Measurements from ENCODE around the gene TSPAN2. TPM values are rescaled to one million over a fixed set of nuclear protein-coding genes. Genes with fewer than 3 reads are reported as not detected.

TSPAN2 gene
- total RNA-seq: 0.21 and 0.31 TPM in 2 replicates

DNA sequence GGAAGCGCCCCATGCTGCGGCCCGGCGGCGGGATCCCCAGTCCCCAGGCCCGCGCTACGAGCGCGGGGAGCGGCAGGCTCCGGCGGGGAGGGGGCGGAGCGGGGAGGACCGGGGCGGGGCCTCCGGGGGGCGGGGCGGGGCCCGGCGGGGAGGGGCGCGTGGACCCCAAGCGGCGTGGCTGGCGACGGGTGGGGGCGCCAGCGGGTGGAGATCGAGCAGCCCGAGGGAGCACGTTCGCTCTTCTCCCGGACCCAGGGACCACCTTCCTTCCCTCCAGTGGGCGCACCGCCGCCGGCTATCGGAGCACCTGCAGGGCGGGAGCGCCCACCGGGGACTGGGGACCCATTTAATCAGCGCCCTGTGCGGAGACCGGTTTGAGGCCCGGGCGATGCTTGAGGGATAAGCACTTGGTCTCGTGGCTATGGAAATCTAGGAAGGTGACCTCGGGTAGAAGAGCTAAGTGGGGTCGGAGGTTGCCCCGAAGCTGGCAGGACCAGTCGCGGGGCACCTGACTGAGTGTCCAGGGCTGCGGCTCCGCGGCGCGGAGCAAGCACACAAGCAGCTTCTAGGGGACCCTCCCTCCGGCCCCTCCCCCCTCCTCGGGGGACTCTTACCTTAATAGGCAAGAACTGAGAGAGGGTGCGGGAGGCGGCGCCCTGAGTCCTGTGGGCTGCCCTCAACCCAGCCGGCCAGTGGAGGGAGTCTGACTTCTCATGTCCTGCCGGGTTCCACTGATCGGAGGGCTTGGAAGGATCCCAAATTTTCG is at the start of gene TSPAN2:
Gene TSPAN2 (minus strand): TSS at position 84 of the 766 bp plus-strand sequence. CDS start 71 bp downstream, at position 13.
- H3K36me3 Mint-ChIP-seq (ENCODE audit: low read depth): no peaks in the 10 kb centered on the region
- no peaks in the 10 kb centered on the region for H3K9me3 Mint-ChIP-seq
- intact Hi-C loops (cut with micrococcal nuclease): loop anchor here (1.0 to 10.0 kb wide), 2 partner anchors 10 to 335 kb away; partner anchors contain the start of gene CSDE1
- peaks cover 19% of the 10 kb centered on the region for H3K4me1 Mint-ChIP-seq
- DNase-seq: peak; percentile 81
- no peak within 1 kb of the TSS for H3K27ac Mint-ChIP-seq
- peak within 1 kb of the TSS; percentile 77 for H3K4me3 Mint-ChIP-seq
- H3K27me3 Mint-ChIP-seq: peaks cover 25% of the 10 kb centered on the region

DNA sequence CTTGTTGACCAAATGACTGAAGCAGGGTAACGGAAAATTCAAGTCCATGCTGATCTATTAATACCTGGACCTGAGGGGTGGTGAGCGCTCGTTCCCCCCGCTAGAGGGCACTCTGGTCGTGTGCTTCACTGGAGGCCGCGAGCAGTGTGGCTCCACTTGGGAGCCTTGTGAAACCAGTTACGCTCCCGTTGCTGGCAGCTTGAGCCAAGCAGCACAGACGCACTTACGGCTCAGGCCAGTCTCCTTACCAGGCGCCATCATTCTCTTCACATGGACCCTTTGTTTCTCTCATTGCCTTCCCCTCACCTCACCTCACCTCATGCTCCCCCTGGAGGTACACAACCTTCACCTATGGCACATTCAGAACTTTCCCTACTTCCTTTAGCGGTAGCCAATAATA is 49.7 kb upstream of the TSPAN2 start:
- H3K36me3 Mint-ChIP-seq (ENCODE audit: low read depth): no peaks in the 10 kb centered on the region
- H3K27ac Mint-ChIP-seq: no peak overlapping the region
- DNase-seq: peak; percentile 88
- H3K9me3 Mint-ChIP-seq: no peaks in the 10 kb centered on the region
- peaks cover 21% of the 10 kb centered on the region for H3K27me3 Mint-ChIP-seq
- intact Hi-C loops (cut with micrococcal nuclease): loop anchor here (1.0 kb wide), 2 partner anchors 330 to 456 kb away; no protein-coding TSS in a partner anchor
- peak overlapping the region; percentile 22 for H3K4me3 Mint-ChIP-seq
- peaks cover 3% of the 10 kb centered on the region for H3K4me1 Mint-ChIP-seq

DNA sequence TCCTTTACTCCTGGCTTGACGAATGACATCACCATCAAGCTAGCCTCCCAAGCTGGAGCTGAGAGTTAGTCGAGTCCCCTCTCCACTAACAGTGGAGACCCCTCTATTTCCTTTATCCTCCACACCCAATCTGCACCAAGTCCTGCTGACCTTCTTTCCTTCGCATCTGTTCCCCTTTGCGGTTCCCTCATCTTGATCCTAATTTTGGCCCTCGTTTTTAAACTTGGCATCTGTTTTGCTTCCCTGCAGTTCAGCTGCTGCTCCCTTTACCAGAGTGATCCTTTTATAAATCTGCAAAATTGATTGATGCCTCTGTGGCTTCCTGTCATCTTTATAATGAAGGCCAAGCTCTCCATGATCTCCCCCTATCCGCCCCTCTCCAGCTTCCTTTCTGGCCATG is 49.0 kb upstream of the TSPAN2 start:
- H3K4me3 Mint-ChIP-seq: no peak overlapping the region
- intact Hi-C loops (cut with micrococcal nuclease): no loop called here
- peaks cover 3% of the 10 kb centered on the region for H3K4me1 Mint-ChIP-seq
- H3K27ac Mint-ChIP-seq: no peak overlapping the region
- H3K36me3 Mint-ChIP-seq (ENCODE audit: low read depth): no peaks in the 10 kb centered on the region
- DNase-seq: no peak
- no peaks in the 10 kb centered on the region for H3K9me3 Mint-ChIP-seq
- H3K27me3 Mint-ChIP-seq: peaks cover 20% of the 10 kb centered on the region

DNA sequence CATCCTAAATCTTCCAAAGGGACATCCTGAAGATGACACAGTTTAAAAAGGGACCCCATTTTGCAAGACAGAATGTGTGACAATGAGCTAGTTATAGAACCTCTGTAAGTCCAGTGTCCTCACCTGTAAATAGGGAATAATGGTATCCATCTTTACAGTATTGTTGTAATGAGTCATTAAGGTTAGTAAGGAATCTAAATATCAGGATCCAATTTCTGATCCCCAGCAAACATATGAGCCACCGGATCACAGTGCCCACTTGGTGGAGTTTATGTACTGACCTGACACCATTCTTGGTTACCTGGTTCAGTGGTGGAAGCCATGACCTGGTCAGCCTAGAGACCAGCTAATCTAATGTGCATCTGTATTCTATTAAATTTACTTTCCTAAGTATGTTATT is 47.9 kb upstream of the TSPAN2 start:
- Mint-ChIP-seq H3K27me3 (peaks cover 20% of the 10 kb centered on the region), H3K4me3 (no peak overlapping the region), H3K36me3 (ENCODE audit: low read depth) (no peaks in the 10 kb centered on the region), H3K27ac (no peak overlapping the region), H3K4me1 (peaks cover 3% of the 10 kb centered on the region), H3K9me3 (no peaks in the 10 kb centered on the region)
- DNase-seq: no peak
- intact Hi-C loops (cut with micrococcal nuclease): no loop called here

DNA sequence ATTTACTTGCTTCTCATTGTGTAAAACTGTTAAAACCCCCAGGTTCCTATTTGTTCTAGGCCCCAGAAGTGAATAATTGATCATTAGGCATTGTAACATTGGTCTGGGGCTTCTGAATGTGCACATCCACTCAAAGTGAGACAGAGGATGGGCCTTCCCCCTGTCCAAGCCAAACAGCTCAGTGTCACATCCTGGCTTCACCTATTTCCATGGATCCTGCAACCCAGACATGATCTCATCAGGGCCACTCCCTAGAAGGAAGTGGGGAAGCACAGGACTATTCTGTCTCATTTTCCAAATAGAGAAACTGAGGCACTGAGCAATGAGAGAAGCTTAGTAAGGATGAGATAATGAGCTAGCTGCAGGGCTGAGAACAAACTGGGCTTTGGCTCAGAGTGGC is 47.4 kb upstream of the TSPAN2 start:
- Mint-ChIP-seq H3K4me3 (no peak overlapping the region), H3K4me1 (peaks cover 3% of the 10 kb centered on the region), H3K27me3 (peaks cover 15% of the 10 kb centered on the region), H3K36me3 (ENCODE audit: low read depth) (no peaks in the 10 kb centered on the region), H3K9me3 (no peaks in the 10 kb centered on the region), H3K27ac (no peak overlapping the region)
- intact Hi-C loops (cut with micrococcal nuclease): no loop called here
- no peak for DNase-seq

DNA sequence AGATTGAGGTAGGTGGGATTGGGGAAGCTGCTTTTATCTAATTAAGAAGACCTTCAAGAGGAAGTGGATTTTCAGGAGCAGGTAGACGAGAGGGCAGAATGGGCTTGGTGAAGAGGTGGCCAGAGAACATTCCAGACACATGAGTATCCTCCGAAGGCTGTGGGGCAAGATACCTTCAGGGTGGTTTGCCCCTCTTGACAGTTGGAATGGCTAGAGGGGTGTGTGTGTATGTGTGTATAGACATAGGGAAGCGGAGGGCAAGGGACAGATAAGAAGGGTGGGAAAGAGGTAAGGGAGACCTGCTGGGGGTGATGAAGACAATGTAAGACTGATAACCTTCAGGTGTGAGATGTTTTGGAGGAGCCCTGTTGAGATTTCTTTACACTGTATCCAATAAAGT is 46.8 kb upstream of the TSPAN2 start:
- H3K4me3 Mint-ChIP-seq: no peak overlapping the region
- no peak for DNase-seq
- no peaks in the 10 kb centered on the region for H3K9me3 Mint-ChIP-seq
- H3K4me1 Mint-ChIP-seq: peaks cover 3% of the 10 kb centered on the region
- peaks cover 13% of the 10 kb centered on the region for H3K27me3 Mint-ChIP-seq
- H3K27ac Mint-ChIP-seq: no peak overlapping the region
- intact Hi-C loops (cut with micrococcal nuclease): no loop called here
- H3K36me3 Mint-ChIP-seq (ENCODE audit: low read depth): no peaks in the 10 kb centered on the region

DNA sequence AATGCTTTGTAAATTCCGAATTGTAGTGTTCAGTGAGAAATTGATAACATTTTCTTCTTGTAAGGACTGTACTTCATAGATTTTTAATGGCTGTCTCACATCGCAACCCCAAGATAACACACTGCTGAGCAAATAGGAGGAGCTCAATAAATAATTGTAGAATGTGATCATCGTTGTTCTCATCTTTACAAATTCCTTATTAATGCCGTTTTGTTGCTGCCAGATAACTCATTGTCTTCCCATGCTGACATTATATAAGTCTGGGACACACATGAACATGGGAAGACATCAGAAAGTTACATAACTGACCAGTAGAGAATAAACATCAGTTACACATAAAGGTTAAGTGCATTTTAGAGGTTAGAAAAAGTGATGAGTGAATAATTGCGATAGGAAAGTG is 46.4 kb upstream of the TSPAN2 start:
- Mint-ChIP-seq H3K36me3 (ENCODE audit: low read depth) (no peaks in the 10 kb centered on the region), H3K9me3 (no peaks in the 10 kb centered on the region), H3K27me3 (peaks cover 9% of the 10 kb centered on the region), H3K4me3 (no peak overlapping the region), H3K27ac (peak overlapping the region; percentile 15), H3K4me1 (peaks cover 3% of the 10 kb centered on the region)
- intact Hi-C loops (cut with micrococcal nuclease): no loop called here
- DNase-seq: no peak

DNA sequence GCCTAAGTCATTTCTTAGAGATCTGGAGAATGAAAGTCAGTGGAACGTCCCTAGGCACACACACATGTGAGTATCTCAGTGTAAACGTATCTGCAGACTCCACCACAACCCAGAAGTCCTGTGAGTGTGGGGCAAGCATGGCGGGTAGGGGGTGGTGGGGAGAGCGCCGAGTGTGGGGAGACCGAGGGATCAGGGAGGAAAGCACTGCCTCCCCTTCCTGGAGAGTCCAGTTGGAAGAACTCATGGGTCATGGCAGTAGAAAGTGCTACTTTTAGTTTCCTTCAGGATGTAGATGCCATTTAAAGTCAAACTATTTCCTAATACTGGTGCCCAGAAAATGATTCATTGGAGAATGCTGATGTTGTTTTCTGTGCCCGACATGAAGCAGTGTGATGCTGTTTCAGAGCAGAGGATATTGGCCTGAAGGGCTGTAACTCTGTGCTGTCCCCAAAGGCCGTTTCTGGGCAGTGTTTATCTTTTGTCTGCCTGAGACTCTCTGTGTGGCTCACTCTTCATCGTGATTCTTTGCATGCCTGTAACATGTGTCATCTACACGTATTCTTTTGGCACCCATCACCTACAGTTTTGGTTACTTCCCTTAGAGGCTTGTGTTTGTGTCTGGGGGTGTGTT is 45.7 kb upstream of the TSPAN2 start:
- H3K36me3 Mint-ChIP-seq (ENCODE audit: low read depth): no peaks in the 10 kb centered on the region
- H3K27ac Mint-ChIP-seq: no peak overlapping the region
- intact Hi-C loops (cut with micrococcal nuclease): no loop called here
- no peak overlapping the region for H3K4me3 Mint-ChIP-seq
- no peak for DNase-seq
- H3K4me1 Mint-ChIP-seq: peaks cover 3% of the 10 kb centered on the region
- no peaks in the 10 kb centered on the region for H3K9me3 Mint-ChIP-seq
- peaks cover 7% of the 10 kb centered on the region for H3K27me3 Mint-ChIP-seq

DNA sequence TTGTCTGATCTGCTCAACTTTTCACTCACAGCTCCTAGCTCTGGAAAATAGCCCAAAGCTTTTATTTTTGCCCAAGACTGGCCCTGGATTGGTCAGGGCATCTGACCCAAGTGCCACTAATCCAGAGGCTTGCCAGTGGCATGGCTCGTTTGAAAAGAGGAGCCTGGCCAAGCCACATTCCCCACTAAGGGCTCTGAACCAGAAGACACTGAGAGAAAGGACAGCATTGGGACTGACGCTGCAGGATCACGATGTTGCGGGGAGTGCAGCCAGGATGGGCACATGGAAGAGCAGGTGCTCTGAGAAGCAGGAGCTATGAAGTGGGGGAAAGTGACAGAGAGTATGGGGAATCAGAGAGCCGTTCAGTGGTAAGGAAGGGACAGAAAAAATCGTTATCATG is 44.9 kb upstream of the TSPAN2 start:
- peaks cover 3% of the 10 kb centered on the region for H3K4me1 Mint-ChIP-seq
- H3K27ac Mint-ChIP-seq: no peak overlapping the region
- H3K9me3 Mint-ChIP-seq: no peaks in the 10 kb centered on the region
- no peak for DNase-seq
- H3K27me3 Mint-ChIP-seq: peaks cover 4% of the 10 kb centered on the region
- intact Hi-C loops (cut with micrococcal nuclease): no loop called here
- no peaks in the 10 kb centered on the region for H3K36me3 Mint-ChIP-seq (ENCODE audit: low read depth)
- no peak overlapping the region for H3K4me3 Mint-ChIP-seq

DNA sequence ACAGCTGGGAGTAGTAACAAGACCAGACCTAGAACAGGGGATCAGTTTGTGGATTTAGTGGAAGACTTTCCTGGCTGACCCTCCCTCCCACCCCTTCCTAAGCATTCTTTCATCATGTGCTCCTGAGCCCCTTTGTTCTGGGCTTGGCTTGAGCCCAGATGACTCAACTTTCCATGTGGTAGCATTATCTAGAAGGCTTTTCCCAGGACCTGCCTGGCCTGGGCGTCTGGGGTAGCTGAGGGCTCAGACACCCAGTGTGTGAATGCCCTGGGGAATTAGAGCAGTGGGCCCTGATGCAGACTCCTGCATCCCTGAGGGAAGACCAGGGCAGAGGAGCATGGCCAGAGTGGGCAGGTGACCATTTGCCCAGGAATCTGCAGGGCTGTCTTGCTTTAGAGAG is 44.1 kb upstream of the TSPAN2 start:
- no peaks in the 10 kb centered on the region for H3K4me1 Mint-ChIP-seq
- no peak overlapping the region for H3K4me3 Mint-ChIP-seq
- no peak overlapping the region for H3K27ac Mint-ChIP-seq
- intact Hi-C loops (cut with micrococcal nuclease): no loop called here
- DNase-seq: no peak
- H3K36me3 Mint-ChIP-seq (ENCODE audit: low read depth): no peaks in the 10 kb centered on the region
- H3K27me3 Mint-ChIP-seq: peaks cover 2% of the 10 kb centered on the region
- H3K9me3 Mint-ChIP-seq: no peaks in the 10 kb centered on the region

DNA sequence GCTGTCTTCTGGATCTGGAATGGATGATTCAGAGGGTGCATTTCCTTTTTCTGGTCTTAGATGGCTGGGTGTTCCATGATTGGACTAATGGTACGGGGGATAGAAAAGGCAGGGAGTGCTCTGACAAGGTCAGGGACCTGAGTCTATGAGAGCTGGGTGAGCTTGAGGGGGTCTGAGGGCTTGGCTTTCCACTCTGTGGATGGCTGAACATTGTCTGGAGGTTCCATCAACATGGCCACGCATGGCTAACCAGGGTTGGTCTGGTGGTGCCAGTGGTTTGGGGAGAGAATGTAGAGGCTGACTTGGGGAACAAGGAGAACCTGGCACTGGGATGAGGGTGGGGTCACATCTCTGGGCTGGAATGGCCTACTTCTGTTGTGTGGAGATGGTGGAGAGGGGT is 41.5 kb upstream of the TSPAN2 start:
- Mint-ChIP-seq H3K36me3 (ENCODE audit: low read depth) (no peaks in the 10 kb centered on the region), H3K4me3 (no peak overlapping the region), H3K9me3 (no peaks in the 10 kb centered on the region), H3K4me1 (no peaks in the 10 kb centered on the region), H3K27me3 (no peaks in the 10 kb centered on the region), H3K27ac (no peak overlapping the region)
- no peak for DNase-seq
- intact Hi-C loops (cut with micrococcal nuclease): no loop called here

DNA sequence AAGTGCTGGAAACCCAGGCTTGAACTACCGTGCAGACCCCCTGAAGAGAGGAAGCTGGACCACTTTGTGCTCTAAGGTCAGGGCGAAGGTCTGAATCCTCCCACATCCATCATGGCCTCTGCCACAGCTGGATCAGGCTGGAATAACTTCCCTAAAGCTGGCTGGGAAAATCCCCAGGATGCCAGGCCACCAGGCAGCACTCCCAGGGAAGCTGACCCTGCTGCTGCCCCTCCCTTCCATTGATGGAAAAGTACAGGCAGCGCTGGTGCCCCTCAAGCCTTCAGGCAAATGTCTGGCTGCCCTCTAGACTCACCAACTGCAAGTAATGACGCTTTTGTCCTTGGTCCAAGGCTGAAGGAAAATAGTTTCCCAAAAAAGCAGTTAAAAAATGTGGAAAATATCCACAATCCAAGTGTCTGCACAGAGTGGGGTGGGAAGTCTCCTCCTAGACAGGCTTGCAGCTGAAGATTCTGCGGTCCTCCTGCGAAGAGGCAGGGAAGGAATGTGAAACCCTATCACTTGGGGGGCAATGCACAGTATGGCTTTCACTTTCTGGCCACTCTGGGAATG is 39.9 kb upstream of the TSPAN2 start:
- Mint-ChIP-seq H3K36me3 (ENCODE audit: low read depth) (no peaks in the 10 kb centered on the region), H3K27ac (no peak overlapping the region), H3K4me3 (no peak overlapping the region), H3K27me3 (no peaks in the 10 kb centered on the region), H3K4me1 (no peaks in the 10 kb centered on the region), H3K9me3 (no peaks in the 10 kb centered on the region)
- DNase-seq: no peak
- intact Hi-C loops (cut with micrococcal nuclease): no loop called here

DNA sequence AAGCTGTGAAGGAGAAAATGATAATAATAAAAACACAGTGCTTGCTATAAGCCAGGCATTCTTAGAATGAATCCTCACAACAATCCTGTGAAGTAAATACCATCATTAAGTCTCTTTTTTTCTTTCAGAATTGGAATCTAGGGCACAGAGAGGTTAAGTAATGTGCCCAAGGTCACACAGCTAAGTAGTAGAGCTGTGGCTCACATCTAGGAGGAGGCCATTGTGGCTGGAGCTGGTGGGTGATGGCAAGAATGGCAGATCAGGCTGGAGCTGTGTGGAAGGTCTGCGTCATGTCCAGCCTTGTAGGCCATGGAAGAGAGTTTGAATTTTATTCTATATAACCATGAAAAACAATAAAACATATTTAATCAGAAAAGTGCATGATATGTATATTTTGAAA is 38.2 kb upstream of the TSPAN2 start:
- Mint-ChIP-seq H3K27me3 (peaks cover 2% of the 10 kb centered on the region), H3K4me3 (no peak overlapping the region), H3K4me1 (no peaks in the 10 kb centered on the region), H3K36me3 (ENCODE audit: low read depth) (no peaks in the 10 kb centered on the region), H3K27ac (no peak overlapping the region), H3K9me3 (peaks cover 5% of the 10 kb centered on the region)
- DNase-seq: no peak
- intact Hi-C loops (cut with micrococcal nuclease): no loop called here

DNA sequence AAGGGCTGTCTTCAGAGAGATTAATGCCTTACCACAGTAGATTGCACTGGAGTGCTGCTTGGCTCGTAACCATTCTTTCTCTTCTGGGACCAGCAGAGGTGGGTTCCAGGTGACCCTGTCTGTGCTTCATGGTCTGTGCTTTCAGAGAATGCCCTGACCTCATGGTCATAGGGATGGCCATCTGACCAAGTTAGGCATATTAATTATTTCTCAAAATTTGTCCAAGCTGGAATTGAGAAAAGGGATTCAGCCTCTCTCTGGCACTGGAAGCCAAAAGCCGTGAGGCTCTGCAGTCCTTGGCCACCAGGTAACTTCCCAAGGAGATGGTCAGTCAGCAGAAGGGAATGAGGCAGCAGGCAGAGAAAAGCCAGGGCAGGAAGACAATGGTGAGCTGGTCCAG is 37.2 kb upstream of the TSPAN2 start:
- H3K4me1 Mint-ChIP-seq: no peaks in the 10 kb centered on the region
- intact Hi-C loops (cut with micrococcal nuclease): no loop called here
- no peak for DNase-seq
- H3K9me3 Mint-ChIP-seq: peaks cover 11% of the 10 kb centered on the region
- H3K4me3 Mint-ChIP-seq: no peak overlapping the region
- H3K27me3 Mint-ChIP-seq: peaks cover 2% of the 10 kb centered on the region
- H3K36me3 Mint-ChIP-seq (ENCODE audit: low read depth): no peaks in the 10 kb centered on the region
- H3K27ac Mint-ChIP-seq: no peak overlapping the region

Data from activated CD4-positive, alpha-beta T cell treated with anti-CD3 and anti-CD28 coated beads, Interleukin-2, amount 10 ng/mL, durations not matched to agents 24 days and 14 days (primary cell).